ENCODE measurements around the gene NPS. TPM values are rescaled to one million over a fixed set of nuclear protein-coding genes. Genes with fewer than 3 reads are reported as not detected.
A peak's percentile ranks its signal among the peaks of the same experiment; 100 is the strongest.

NPS gene
- total RNA-seq (2014; rRNA removed): not detected in 2 replicates
- polyA plus RNA-seq (2012): not detected

DNA sequence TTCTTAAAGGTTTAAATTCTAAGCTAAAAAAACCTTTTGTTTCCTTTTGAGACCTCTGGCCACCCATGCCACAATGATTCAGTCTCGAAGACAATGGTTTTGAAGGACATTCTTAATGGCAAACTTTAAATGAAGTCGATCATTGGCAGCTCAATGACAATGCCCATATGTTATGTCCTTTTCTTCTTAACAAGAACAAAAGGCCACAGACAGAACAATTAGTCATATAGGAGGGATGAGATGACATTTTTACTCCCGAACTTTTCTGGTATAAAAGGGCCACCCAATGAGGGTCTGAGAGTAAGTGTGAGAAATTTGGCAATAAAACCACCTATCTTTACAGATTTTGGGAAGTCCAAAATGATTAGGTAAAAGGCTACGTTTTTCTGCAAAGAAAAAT is at the start of gene NPS:
NPS (plus strand) TSS at position 301 of the 400 bp plus-strand sequence; CDS start at position 361, 60 bp downstream.
- DNase-seq (ENCODE audit: low read depth): no peak

GRCh38 chr10:127500127-127500526 is 49.0 kb upstream of the NPS start:
- no peak for DNase-seq (ENCODE audit: low read depth)

DNA sequence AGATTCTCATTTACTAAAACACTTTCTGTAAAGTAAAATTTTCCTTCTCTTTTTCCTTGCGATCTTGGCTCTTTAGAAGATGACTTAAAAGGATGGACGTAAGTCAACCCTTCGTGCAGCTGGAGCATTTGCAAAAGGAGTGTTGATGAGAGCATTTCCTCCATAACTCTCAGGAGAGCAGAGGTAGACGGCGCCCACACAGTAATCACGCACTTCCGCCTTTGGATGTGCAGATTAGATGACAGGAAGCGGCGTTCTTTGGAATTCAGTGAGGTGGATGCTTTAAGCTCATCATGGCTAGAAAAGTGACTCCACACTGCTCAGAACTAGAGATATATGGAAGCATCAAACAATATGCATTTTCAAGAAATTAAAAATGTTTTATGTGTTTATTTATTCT is 43.0 kb upstream of the NPS start:
- no peak for DNase-seq (ENCODE audit: low read depth)

DNA sequence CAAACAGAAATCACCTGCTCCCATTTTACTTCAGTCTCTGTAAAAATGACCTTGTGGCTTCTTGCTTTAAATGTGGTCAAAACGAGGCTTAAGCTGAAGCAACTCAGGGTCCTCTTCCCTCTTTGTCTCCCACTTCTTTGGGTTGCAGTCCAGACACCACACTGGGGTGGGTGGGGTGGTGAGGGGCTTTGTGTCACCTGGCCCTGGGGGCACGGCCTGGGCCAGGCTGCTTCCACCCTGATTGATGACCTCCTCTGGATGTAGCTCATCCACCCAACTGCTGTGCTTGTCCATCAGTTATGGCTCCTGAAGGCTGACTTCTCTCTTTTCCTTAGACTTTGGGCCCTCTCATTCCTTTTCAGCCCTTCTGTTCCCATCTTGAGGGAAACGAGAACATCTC is 26.8 kb upstream of the NPS start:
- no peak for DNase-seq (ENCODE audit: low read depth)

DNA sequence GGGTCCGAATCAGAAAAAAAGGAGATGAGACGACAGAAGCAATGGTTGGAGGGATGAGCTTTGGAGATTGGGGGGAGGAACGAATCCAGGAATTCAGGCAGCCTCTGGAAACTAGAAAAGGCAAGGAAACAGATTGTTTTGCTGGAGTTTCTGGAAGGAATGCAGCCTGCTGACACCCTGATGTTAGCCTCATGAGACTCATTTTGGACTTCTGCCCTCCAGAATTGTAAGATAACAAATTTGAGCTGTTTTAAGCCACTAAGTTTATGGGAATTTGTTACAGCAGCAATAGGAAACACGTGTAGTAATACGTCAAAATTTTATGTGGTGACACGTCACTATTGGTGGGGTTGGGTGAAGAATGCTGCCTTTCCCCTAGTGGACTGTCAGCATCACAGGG is 25.6 kb upstream of the NPS start:
- no peak for DNase-seq (ENCODE audit: low read depth)

DNA sequence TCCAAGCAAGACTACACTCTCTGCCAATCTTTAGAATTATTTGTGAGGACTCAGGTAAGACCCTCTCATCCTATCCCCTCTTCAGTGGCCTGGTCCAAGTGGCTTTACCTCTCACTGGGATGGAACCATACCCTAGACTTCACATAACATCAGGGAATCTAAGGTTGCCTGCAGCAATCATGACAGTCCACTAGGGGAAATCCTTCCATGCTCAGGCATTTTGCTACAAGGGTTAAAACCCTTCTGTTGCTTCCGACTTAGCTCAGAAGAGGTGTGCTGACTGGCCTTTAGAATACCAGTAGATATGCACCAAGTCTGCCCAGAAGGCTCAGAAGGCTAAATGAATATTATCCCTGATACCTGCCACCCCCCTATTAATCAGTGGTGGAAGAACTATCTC is 24.9 kb upstream of the NPS start:
- no peak for DNase-seq (ENCODE audit: low read depth)

GRCh38 chr10:127524908-127525665 is 24.0 kb upstream of the NPS start:
- DNase-seq (ENCODE audit: low read depth): peak; percentile 40

DNA sequence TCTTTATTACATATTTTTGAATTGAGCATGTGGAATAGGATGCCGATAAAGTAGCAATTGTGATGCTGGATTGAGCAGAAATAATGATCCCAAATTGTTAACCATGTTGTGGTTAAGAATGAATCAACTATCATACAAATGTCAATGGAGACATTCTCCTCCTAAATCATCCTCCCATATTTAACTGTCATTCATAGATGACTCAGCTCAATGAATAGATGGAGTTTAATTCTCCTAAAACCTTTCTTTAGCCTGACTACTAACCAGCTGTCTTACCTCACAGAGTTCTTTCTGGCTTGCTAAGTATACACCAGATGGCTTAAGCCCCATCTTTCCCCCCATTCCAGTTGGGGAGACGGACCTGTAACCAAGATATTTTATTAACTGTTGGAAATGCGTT is 23.4 kb upstream of the NPS start:
- no peak for DNase-seq (ENCODE audit: low read depth)

GRCh38 chr10:127526161-127526560 is 22.9 kb upstream of the NPS start:
- DNase-seq (ENCODE audit: low read depth): no peak

- no peak for DNase-seq (ENCODE audit: low read depth)
Observed at GRCh38 chr10:127527320-127527719, 21.8 kb upstream of the NPS start.

DNA sequence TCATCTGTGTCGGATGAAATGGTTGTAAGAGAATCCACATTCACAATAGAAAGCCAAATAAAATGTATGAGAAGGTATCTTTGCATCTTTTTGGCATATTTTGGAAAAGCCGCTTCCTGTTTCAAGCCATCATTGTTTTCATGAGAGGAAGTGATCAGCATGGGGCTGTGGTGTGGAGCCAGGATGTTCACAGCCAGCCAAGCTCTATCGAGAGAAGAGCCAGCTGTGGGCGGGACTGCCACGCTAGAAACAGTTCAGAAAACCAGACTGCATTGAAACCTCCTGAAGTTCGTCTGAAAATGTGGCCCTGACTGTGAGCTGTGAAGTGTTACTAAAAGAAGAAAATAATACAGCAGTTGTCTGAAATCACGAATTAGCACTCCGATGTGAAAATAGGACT is 21.2 kb upstream of the NPS start:
- no peak for DNase-seq (ENCODE audit: low read depth)

DNA sequence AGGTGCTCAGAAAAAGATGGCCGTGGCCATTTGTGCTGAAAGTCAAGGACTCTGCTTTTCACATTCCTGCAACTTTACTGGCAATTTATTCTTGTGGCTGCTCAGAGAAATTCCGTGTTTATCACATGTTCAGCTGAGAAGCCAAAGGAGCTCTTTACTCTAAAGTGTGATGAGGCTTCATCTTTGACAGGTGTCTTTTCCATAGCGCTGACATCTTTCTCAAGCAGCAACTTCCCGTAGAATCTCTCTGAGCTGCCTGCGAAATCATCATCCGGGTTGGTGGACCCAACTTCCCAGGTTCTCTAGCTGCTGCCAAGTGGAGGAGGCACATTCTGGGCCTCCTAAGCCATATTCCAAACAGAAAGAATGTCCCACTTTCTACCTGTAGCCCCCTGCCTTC is 16.9 kb upstream of the NPS start:
- DNase-seq (ENCODE audit: low read depth): no peak

GRCh38 chr10:127532659-127533058 is 16.4 kb upstream of the NPS start:
- no peak for DNase-seq (ENCODE audit: low read depth)

- DNase-seq (ENCODE audit: low read depth): no peak
Observed at GRCh38 chr10:127534074-127534473, 15.0 kb upstream of the NPS start.

GRCh38 chr10:127534496-127534895 is 14.6 kb upstream of the NPS start:
- no peak for DNase-seq (ENCODE audit: low read depth)

- DNase-seq (ENCODE audit: low read depth): no peak
Observed at GRCh38 chr10:127535802-127536515, 13.2 kb upstream of the NPS start.

DNA sequence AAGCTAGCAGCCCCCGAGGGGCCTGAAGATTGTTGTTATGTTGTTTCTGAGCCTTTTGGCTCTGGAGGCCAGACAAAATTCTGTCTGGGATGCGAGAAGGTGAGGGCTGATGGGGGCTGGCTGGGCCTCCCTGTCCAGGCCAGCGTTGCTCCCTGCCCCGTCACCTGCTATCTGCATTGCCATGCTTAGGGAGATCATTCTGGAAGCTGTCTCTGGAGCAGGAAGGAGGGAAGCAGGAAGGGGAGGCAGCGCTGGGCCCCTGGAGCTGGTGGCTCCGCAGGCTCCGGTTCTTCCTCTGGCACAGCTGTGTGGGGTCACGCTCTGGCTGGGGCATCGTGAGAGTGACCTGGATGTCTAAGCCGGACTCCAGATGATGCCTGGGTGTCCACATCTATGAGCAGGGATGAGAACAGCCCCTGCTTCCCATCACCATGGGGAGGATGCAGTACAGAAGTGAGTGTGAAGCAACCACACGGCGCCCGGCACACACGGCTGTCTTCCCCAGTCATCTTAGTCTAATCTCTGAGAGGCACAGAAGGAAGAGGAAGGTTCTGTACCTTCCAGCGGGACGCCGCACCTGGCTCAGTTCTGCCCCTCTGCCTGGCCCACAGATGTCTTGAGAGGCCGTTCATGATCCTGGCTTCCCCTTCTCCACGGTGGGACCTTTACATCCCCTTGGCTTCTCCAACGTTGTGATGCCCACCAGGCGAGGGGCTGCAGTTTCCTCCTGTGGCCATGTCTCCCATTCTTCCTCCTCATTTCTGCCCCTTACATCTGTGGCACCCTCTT is 11.9 kb upstream of the NPS start:
- no peak for DNase-seq (ENCODE audit: low read depth)

DNA sequence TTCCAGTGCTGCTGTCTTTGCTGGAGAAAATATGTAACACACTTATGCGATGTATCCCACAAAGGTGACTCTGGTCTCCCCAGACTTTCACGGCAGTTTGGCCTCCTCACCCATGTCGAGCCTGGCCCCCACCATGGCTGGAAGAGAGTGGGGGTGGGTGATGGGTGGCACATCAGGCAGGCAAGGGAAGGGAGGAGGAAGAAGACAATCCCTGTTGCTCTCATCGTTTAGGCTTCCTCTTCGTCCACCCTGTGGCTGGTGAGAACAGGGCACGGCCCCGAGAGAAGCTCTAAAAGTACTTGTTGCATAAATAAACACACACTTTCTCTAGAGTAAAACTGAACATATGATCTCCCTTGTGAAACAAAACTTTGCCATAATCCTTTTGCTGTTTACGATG is 11.2 kb upstream of the NPS start:
- no peak for DNase-seq (ENCODE audit: low read depth)

DNA sequence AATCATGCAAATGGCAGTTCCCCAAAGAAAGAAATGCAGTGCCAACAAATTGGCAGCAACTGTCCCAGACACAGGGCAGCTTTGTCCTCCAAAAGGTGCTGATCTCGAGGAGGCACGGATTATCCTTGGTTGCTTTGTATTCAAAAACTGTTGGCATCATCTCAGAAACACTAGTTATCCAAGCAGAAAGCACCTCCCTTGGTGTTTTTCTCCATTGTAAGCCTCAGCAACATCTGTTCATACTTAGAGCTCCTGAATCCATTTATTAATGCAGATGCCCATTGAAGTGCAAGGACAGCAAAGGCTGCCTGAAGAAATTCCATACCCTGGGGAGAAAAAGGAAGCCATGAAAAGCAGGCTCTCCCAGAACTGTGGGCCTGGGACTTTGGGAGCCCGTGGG is 1.1 kb upstream of the NPS start:
- no peak for DNase-seq (ENCODE audit: low read depth)

GRCh38 chr10:127550861-127551260 is 1.8 kb downstream of the NPS start:
- DNase-seq (ENCODE audit: low read depth): no peak

DNA sequence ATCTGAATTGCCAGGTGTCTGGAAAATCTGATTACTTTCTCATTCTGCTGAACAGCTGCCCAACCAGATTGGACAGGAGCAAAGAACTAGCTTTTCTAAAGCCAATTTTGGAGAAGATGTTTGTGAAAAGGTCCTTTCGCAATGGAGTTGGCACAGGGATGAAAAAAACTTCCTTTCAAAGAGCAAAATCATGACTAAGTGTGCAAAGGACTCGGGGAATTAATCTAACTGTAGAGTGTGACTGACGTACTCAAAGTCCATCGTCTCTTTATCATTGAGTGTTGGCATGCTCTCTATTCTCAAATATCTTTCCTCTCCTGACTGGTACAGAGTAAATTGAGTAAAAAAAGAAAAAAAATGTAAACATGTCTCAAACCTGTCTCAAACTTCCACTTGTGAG is 3.3 kb downstream of the NPS start:
- DNase-seq (ENCODE audit: low read depth): no peak

DNA sequence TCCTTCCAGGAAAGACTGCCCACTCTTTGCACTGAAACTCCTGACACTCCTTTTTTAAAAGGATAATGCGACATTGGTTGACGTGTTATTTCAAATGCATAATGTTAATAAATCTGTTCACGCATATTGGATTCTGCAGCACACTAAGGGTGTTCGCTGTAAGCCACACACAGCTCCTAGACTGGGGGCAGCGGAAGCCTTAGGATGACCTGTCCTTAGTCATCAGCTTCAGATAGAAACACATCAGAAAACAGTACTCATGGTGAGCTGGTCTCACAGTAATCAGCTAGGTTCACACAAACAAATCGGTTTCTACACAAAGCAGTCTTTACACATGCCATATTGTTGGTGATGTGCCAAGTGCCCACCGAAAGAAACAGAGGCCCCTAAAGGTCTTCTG is 4.3 kb downstream of the NPS start:
- DNase-seq (ENCODE audit: low read depth): no peak

Measured in LHCN-M2 (cell line).